HCT116 (cell line): Measurements from ENCODE around the gene GRM5. TPM values are rescaled to one million over a fixed set of nuclear protein-coding genes. Genes with fewer than 3 reads are reported as not detected.

Experiments
- ATAC-seq: fragments of 200-7000 bp; cut with Tn5 transposase; 2 replicates; pipeline ENCODE4 v1.9.1; 2020; ENCODE audit warnings: mild to moderate bottlenecking, moderate library complexity
- BruUV-seq: library from RNA; stranded (reverse); fragments of 400-500 nt; replicated peaks from 2 replicates; lab custom pipeline; 2021; lab: Mats Ljungman, UMichigan
- CTCF ChIA-PET: fragments of 300-600 bp; sonication (Branson Sonifier 250); formaldehyde crosslinking; loops from one replicate; lab custom pipeline; 2021; ENCODE audit warnings: antibody characterized with exemption; lab: Charles Lee
- POLR2A ChIA-PET: fragments of 300-600, 350-600 bp; sonication (Branson Sonifier 250); formaldehyde crosslinking; loops from one replicate; lab custom pipeline; 2021; ENCODE audit warnings: antibody characterized with exemption; lab: Charles Lee
- RAD21 ChIA-PET, 2 experiments: fragments of 300-600 bp; sonication (Branson Sonifier 250); formaldehyde crosslinking; loops; one replicate each; lab custom pipeline; 2023; ENCODE audit warnings: low total read pairs in 2 of 2; ENCODE audit not compliant: uncharacterized antibody in 2 of 2, unreplicated experiment in 2 of 2, low non-redundant PET in 1 of 2; lab: Charles Lee
- DNase-seq: peaks from one replicate; pipeline ENCODE4 v3.0.0-alpha.2; 2010; ENCODE audit warnings: low read depth, low spot score
- H2AFZ ChIP-seq: fragments of 200-600 bp; shearing (Covaris generic), sonication (generic); 2 replicates; pipeline ENCODE4 v1.6.1; 2017; ENCODE audit warnings: low read depth, mixed run types, mixed read lengths, antibody characterized with exemption, low read length; ENCODE audit not compliant: poor library complexity, severe bottlenecking
- H3K27ac ChIP-seq: 2 replicates; pipeline ENCODE4 v1.5.1; 2012; ENCODE audit warnings: low read depth, low read length
- H3K27me3 ChIP-seq: fragments of 200-600 bp; sonication (generic); 2 replicates; pipeline ENCODE4 v1.6.1; 2016; ENCODE audit warnings: mixed run types, low read length, mixed read lengths; ENCODE audit not compliant: insufficient read depth
- H3K36me3 ChIP-seq, 2 experiments: fragments of 200-500 bp in 1 of 2; fragments of 200-600 bp in 1 of 2; sonication (Bioruptor generic) in 1 of 2; sonication (generic) in 1 of 2; 2 replicates each; pipeline versions ENCODE4 v1.5.1 to v1.6.1; 2014 to 2016; ENCODE audit warnings: low read length in 2 of 2, inconsistent platforms in 1 of 2, mixed read lengths in 1 of 2, mixed run types in 1 of 2; ENCODE audit not compliant: insufficient read depth in 2 of 2, control insufficient read depth in 1 of 2
- H3K4me1 ChIP-seq, 2 experiments: fragments of 200-600 bp in 1 of 2; sonication (generic) in 1 of 2; 2 replicates each; pipeline versions ENCODE4 v1.5.1 to v1.6.1; 2012 to 2017; ENCODE audit warnings: low read length in 2 of 2, inconsistent platforms in 1 of 2, mild to moderate bottlenecking in 1 of 2, mixed read lengths in 1 of 2, mixed run types in 1 of 2, moderate library complexity in 1 of 2; ENCODE audit not compliant: insufficient read depth in 2 of 2, control insufficient read depth in 1 of 2
- H3K4me2 ChIP-seq: fragments of 200-600 bp; sonication (generic); 2 replicates; pipeline ENCODE4 v1.6.1; 2017; ENCODE audit warnings: mixed run types, low read length, mixed read lengths
- H3K4me3 ChIP-seq, 2 experiments: fragments of 200-600 bp in 1 of 2; sonication (generic) in 1 of 2; replicated peaks in 1 of 2; 2 replicates each; pipeline ENCODE4 v1.5.1; 2011 to 2016; ENCODE audit warnings: low read length in 2 of 2, control low read depth in 1 of 2, low read depth in 1 of 2, mild to moderate bottlenecking in 1 of 2, mixed read lengths in 1 of 2, mixed run types in 1 of 2
- H3K79me2 ChIP-seq: fragments of 200-600 bp; sonication (generic); 2 replicates; pipeline ENCODE4 v1.6.1; 2017; ENCODE audit warnings: mild to moderate bottlenecking, mixed run types, low read length, moderate library complexity, mixed read lengths; ENCODE audit not compliant: insufficient read depth
- H3K9ac ChIP-seq: fragments of 200-600 bp; sonication (generic); 2 replicates; pipeline ENCODE4 v1.6.1; 2016; ENCODE audit warnings: low read length, mixed read lengths
- H3K9me2 ChIP-seq: fragments of 200-600 bp; sonication (generic), shearing (Covaris generic); 2 replicates; pipeline ENCODE4 v1.6.1; 2017; ENCODE audit warnings: mixed run types, mild to moderate bottlenecking, moderate library complexity; ENCODE audit not compliant: insufficient read depth
- H3K9me3 ChIP-seq, 2 experiments: fragments of 200-500 bp in 1 of 2; fragments of 200-600 bp in 1 of 2; sonication (Bioruptor generic) in 1 of 2; sonication (generic) in 1 of 2; 2 replicates each; pipeline ENCODE4 v1.6.1; 2014 to 2017; ENCODE audit warnings: low read length in 2 of 2, mixed read lengths in 2 of 2, inconsistent platforms in 1 of 2, low read depth in 1 of 2, mild to moderate bottlenecking in 1 of 2, mixed run types in 1 of 2, moderate library complexity in 1 of 2; ENCODE audit not compliant: control insufficient read depth in 1 of 2, insufficient read depth in 1 of 2
- H4K20me1 ChIP-seq: fragments of 200-600 bp; sonication (generic), shearing (Covaris generic); 2 replicates; pipeline ENCODE4 v1.6.1; 2017; ENCODE audit warnings: mixed run types, mild to moderate bottlenecking, moderate library complexity; ENCODE audit not compliant: insufficient read depth
- ELF1 ChIP-seq: IDR thresholded peaks from 2 replicates; pipeline ENCODE4 v1.6.1; 2012; ENCODE audit warnings: low read depth, borderline replicate concordance
- EZH2 ChIP-seq: fragments of 200-600 bp; sonication (generic); IDR thresholded peaks from 2 replicates; pipeline ENCODE4 v1.6.1; 2017; ENCODE audit warnings: antibody characterized with exemption, mixed run types
- POLR2AphosphoS5 ChIP-seq: IDR thresholded peaks from 2 replicates; pipeline ENCODE4 v1.6.1; 2011; ENCODE audit warnings: mild to moderate bottlenecking, low read depth, low read length, moderate library complexity
- RAD21 ChIP-seq: IDR thresholded peaks from 2 replicates; pipeline ENCODE4 v1.6.1; 2012; ENCODE audit warnings: low read depth, mild to moderate bottlenecking
- SIN3A ChIP-seq: IDR thresholded peaks from 2 replicates; pipeline ENCODE4 v1.6.1; 2012; ENCODE audit warnings: low read depth
- SP1 ChIP-seq: IDR thresholded peaks from 2 replicates; pipeline ENCODE4 v1.6.1; 2012; ENCODE audit warnings: low read depth
- SRF ChIP-seq: IDR thresholded peaks from 2 replicates; pipeline ENCODE4 v1.6.1; 2012; ENCODE audit warnings: low read depth
- YY1 ChIP-seq: IDR thresholded peaks from 2 replicates; pipeline ENCODE4 v1.6.1; 2011; ENCODE audit warnings: low read length, low read depth, moderate library complexity, mild to moderate bottlenecking; ENCODE audit not compliant: insufficient replicate concordance; ENCODE audit errors: extremely low read depth
- ZNF274 ChIP-seq: fragments of 200-500 bp; sonication (Bioruptor generic); IDR thresholded peaks from 2 replicates; pipeline ENCODE4 v1.6.1; 2014; ENCODE audit warnings: mild to moderate bottlenecking, low read depth, low read length, inconsistent platforms
- intact Hi-C: fragments of 100-400 bp; cut with micrococcal nuclease; formaldehyde crosslinking; loops from 2 replicates; pipeline ENCODE4 v1.10.0; 2022
- total RNA-seq: library from RNA; stranded (reverse); gene quantifications from one replicate; pipeline ENCODE4 v1.2.1, GENCODE V29; 2021; ENCODE audit not compliant: unreplicated experiment
- TF ChIP-seq, protein P1 (sequence below): IDR thresholded peaks from 2 replicates; pipeline ENCODE4 v1.6.1; 2011; ENCODE audit warnings: mild to moderate bottlenecking, low read length, moderate library complexity; ENCODE audit not compliant: insufficient replicate concordance; ENCODE audit errors: extremely low read depth
- TF ChIP-seq, protein P2 (sequence below): IDR thresholded peaks from 2 replicates; pipeline ENCODE4 v1.6.1; 2012; ENCODE audit warnings: low read depth

The GRM5 gene
- total RNA-seq, 1 experiment from 2014 or later, result not detected

DNA sequence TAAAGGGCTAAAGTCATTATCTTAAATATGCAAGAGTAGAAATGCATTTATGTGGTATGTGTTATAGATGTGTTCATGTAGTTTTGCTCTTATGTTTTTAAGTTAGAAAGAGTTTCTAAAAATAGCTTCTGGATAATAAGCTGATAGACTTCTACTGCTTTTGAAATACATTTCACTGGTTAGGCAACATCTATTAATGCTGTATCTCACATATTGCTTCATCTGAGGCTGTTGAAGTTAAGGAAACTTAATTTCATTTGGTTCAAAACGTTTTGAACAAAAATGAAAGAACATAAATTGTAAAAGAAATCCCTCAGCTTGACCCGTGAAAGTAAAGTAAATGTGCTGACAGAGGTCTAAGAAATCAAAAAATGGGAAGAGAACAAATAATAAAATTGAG lies 564.2 kb downstream of the GRM5 start:
- BruUV-seq, result no TSS peak
- CTCF ChIA-PET, result interaction anchor here (1.0 kb wide), 1 partner anchor 17 kb away, joined by 4 read pairs; no protein-coding TSS in a partner anchor
- TF ChIP-seq RAD21 (no peak), EZH2 (no peak), POLR2AphosphoS5 (no peak), ELF1 (no peak)

DNA sequence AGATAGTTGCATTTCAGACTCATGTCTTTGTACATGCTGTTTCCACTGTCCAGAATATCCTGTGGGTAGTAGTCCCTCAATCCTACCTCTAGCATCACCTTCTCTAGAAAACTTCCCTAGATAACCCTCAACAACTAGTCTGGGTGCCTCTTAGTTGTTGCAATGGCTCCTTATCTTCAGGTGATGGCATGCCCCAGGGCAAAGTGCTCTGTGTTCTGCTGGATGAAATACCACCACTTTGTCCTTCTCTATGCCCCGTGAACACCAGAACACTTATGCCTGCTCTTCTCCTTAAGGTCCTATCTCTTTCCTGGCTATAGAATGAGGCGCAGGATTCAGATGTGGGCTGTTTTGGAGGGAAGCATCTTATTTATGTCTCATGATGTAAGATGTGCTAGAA lies 569.9 kb downstream of the GRM5 start:
- H3K36me3 ChIP-seq, result no peaks in the 10 kb centered on the region
- ChIA-PET POLR2A (interaction anchor here (1.2 kb wide), 1 partner anchor 11 kb away, joined by 3 read pairs; no protein-coding TSS in a partner anchor), CTCF (interaction anchor here (1.4 kb wide), 1 partner anchor 11 kb away, joined by 10 read pairs; no protein-coding TSS in a partner anchor), RAD21 (no interaction called here)
- H2AFZ ChIP-seq, result no peak overlapping the region
- BruUV-seq, result no TSS peak
- H3K9ac ChIP-seq, result no peak overlapping the region
- no peak overlapping the region for H3K27ac ChIP-seq
- intact Hi-C loops, result no loop called here
- no peak for TF ChIP-seq SP1
- TF ChIP-seq YY1, result no peak
- no peak for TF ChIP-seq SIN3A
- TF ChIP-seq ZNF274, result no peak
- TF ChIP-seq SRF, result no peak
- TF ChIP-seq, protein P1, sequence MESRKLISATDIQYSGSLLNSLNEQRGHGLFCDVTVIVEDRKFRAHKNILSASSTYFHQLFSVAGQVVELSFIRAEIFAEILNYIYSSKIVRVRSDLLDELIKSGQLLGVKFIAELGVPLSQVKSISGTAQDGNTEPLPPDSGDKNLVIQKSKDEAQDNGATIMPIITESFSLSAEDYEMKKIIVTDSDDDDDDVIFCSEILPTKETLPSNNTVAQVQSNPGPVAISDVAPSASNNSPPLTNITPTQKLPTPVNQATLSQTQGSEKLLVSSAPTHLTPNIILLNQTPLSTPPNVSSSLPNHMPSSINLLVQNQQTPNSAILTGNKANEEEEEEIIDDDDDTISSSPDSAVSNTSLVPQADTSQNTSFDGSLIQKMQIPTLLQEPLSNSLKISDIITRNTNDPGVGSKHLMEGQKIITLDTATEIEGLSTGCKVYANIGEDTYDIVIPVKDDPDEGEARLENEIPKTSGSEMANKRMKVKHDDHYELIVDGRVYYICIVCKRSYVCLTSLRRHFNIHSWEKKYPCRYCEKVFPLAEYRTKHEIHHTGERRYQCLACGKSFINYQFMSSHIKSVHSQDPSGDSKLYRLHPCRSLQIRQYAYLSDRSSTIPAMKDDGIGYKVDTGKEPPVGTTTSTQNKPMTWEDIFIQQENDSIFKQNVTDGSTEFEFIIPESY, result no peak
- TF ChIP-seq, protein P2, sequence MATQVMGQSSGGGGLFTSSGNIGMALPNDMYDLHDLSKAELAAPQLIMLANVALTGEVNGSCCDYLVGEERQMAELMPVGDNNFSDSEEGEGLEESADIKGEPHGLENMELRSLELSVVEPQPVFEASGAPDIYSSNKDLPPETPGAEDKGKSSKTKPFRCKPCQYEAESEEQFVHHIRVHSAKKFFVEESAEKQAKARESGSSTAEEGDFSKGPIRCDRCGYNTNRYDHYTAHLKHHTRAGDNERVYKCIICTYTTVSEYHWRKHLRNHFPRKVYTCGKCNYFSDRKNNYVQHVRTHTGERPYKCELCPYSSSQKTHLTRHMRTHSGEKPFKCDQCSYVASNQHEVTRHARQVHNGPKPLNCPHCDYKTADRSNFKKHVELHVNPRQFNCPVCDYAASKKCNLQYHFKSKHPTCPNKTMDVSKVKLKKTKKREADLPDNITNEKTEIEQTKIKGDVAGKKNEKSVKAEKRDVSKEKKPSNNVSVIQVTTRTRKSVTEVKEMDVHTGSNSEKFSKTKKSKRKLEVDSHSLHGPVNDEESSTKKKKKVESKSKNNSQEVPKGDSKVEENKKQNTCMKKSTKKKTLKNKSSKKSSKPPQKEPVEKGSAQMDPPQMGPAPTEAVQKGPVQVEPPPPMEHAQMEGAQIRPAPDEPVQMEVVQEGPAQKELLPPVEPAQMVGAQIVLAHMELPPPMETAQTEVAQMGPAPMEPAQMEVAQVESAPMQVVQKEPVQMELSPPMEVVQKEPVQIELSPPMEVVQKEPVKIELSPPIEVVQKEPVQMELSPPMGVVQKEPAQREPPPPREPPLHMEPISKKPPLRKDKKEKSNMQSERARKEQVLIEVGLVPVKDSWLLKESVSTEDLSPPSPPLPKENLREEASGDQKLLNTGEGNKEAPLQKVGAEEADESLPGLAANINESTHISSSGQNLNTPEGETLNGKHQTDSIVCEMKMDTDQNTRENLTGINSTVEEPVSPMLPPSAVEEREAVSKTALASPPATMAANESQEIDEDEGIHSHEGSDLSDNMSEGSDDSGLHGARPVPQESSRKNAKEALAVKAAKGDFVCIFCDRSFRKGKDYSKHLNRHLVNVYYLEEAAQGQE, result no peak
- no peaks in the 10 kb centered on the region for H3K9me2 ChIP-seq
- no peaks in the 10 kb centered on the region for H3K27me3 ChIP-seq
- DNase-seq, result no peak
- no peaks in the 10 kb centered on the region for H3K79me2 ChIP-seq
- no peak for ATAC-seq
- no peak overlapping the region for H3K4me2 ChIP-seq
- H3K9me3 ChIP-seq, result no peaks in the 10 kb centered on the region
- no peaks in the 10 kb centered on the region for H4K20me1 ChIP-seq
- H3K4me1 ChIP-seq, result no peaks in the 10 kb centered on the region
- no peak overlapping the region for H3K4me3 ChIP-seq

More for the DNA sequence above, 564.2 kb downstream of the GRM5 start:
- ChIA-PET POLR2A (no interaction called here), RAD21 (no interaction called here)
- no peak overlapping the region for H3K9ac ChIP-seq
- no peaks in the 10 kb centered on the region for H3K36me3 ChIP-seq
- H4K20me1 ChIP-seq, result no peaks in the 10 kb centered on the region
- no peak overlapping the region for H3K4me2 ChIP-seq
- H3K27me3 ChIP-seq, result no peaks in the 10 kb centered on the region
- no peak overlapping the region for H2AFZ ChIP-seq
- ATAC-seq (no peak), DNase-seq (no peak)
- H3K27ac ChIP-seq, result no peak overlapping the region
- no peaks in the 10 kb centered on the region for H3K9me2 ChIP-seq
- intact Hi-C loops, result no loop called here
- no peaks in the 10 kb centered on the region for H3K4me1 ChIP-seq
- H3K9me3 ChIP-seq, result no peaks in the 10 kb centered on the region
- H3K4me3 ChIP-seq, result no peak overlapping the region
- H3K79me2 ChIP-seq, result no peaks in the 10 kb centered on the region
